Stimulated activated CD4-positive, alpha-beta T cell treated with anti-CD3 and anti-CD28 coated beads, TNF-alpha, amount 100 ng/mL, for 24 hours (primary cell): ENCODE measurements around the gene NRP1.
"Not testable (repeated sequence)": the region's sequence is repeated elsewhere in the genome, so short reads cannot be mapped to it uniquely, and the experiment has no call there.

Experiments
- DNase-seq, 3 experiments: peaks; one replicate each; pipeline ENCODE4 v3.0.0-alpha.2; 2020; ENCODE audit warnings: low read depth in 3 of 3

Gene NRP1

GRCh38 chr10:33321516-33321915 is 13.0 kb downstream of the NRP1 start:
- DNase-seq: no peak

- no peak for DNase-seq
Observed at GRCh38 chr10:33320288-33320687, 14.2 kb downstream of the NRP1 start.

- DNase-seq: no peak
Observed at GRCh38 chr10:33315891-33316290, 18.6 kb downstream of the NRP1 start.

GRCh38 chr10:33314811-33315561 is 19.5 kb downstream of the NRP1 start:
- no peak for DNase-seq

- no peak for DNase-seq
Observed at GRCh38 chr10:33311640-33312039, 22.8 kb downstream of the NRP1 start.

- no peak for DNase-seq
Observed at GRCh38 chr10:33310853-33311252, 23.6 kb downstream of the NRP1 start.

GRCh38 chr10:33309406-33309805 is 25.1 kb downstream of the NRP1 start:
- DNase-seq: no peak

GRCh38 chr10:33307835-33308234 is 26.6 kb downstream of the NRP1 start:
- DNase-seq: no peak

- DNase-seq: no peak
Observed at GRCh38 chr10:33306701-33307519, 27.6 kb downstream of the NRP1 start.

- DNase-seq: no peak
Observed at GRCh38 chr10:33306126-33306525, 28.3 kb downstream of the NRP1 start.

GRCh38 chr10:33304423-33305225 is 29.8 kb downstream of the NRP1 start:
- no peak for DNase-seq

GRCh38 chr10:33303988-33304387 is 30.5 kb downstream of the NRP1 start:
- no peak for DNase-seq

- DNase-seq: no peak
Observed at GRCh38 chr10:33302208-33302829, 32.1 kb downstream of the NRP1 start.

- DNase-seq: no peak
Observed at GRCh38 chr10:33301097-33301789, 33.2 kb downstream of the NRP1 start.

GRCh38 chr10:33300544-33300943 is 33.9 kb downstream of the NRP1 start:
- not testable (repeated sequence) for DNase-seq

GRCh38 chr10:33298893-33299292 is 35.6 kb downstream of the NRP1 start:
- no peak for DNase-seq

- DNase-seq: no peak
Observed at GRCh38 chr10:33298110-33298509, 36.4 kb downstream of the NRP1 start.

GRCh38 chr10:33295851-33296250 is 38.6 kb downstream of the NRP1 start:
- no peak for DNase-seq

GRCh38 chr10:33293531-33294170 is 40.8 kb downstream of the NRP1 start:
- DNase-seq: no peak

GRCh38 chr10:33293076-33293475 is 41.4 kb downstream of the NRP1 start:
- no peak for DNase-seq
